Stimulated activated CD8-positive, alpha-beta memory T cell treated with anti-CD3 and anti-CD28 coated beads, Interleukin-7, amount 100 ng/mL, for 1 hour (primary cell): ENCODE data around the gene MEIKIN.

Experiments
- DNase-seq, 2 donors: peaks; one replicate each; pipeline ENCODE4 v3.0.0-alpha.2; 2020; ENCODE audit warnings: low read depth in 2 of 2

Gene MEIKIN

GRCh38 chr5:131945551-131946168, at the start of gene MEIKIN:
TSS of gene MEIKIN (minus strand) at chr5:131945663. CDS start at chr5:131945505, 158 bp downstream.
- no peak for DNase-seq

GRCh38 chr5:131994533-131995226, 49.2 kb upstream of the MEIKIN start:
- DNase-seq, result no peak

- DNase-seq, result no peak
These were observed 48.6 kb upstream of the MEIKIN start for GRCh38 chr5:131994090-131994489.

GRCh38 chr5:131993676-131994075, 48.2 kb upstream of the MEIKIN start:
- DNase-seq, result no peak

- DNase-seq, result no peak
These were observed 46.9 kb upstream of the MEIKIN start for GRCh38 chr5:131992370-131992769.

GRCh38 chr5:131991593-131992324, 46.3 kb upstream of the MEIKIN start:
- no peak for DNase-seq

GRCh38 chr5:131990716-131991115, 45.3 kb upstream of the MEIKIN start:
- no peak for DNase-seq

GRCh38 chr5:131988601-131989000, 43.1 kb upstream of the MEIKIN start:
- no peak for DNase-seq

- DNase-seq, result no peak
These were observed 41.8 kb upstream of the MEIKIN start for GRCh38 chr5:131987251-131987650.

- no peak for DNase-seq
These were observed 40.9 kb upstream of the MEIKIN start for GRCh38 chr5:131986161-131986912.

- no peak for DNase-seq
These were observed 39.6 kb upstream of the MEIKIN start for GRCh38 chr5:131984956-131985665.

GRCh38 chr5:131983244-131983771, 37.8 kb upstream of the MEIKIN start:
- DNase-seq, result no peak

- no peak for DNase-seq
These were observed 36.1 kb upstream of the MEIKIN start for GRCh38 chr5:131981516-131981915.

- DNase-seq, result no peak
These were observed 35.2 kb upstream of the MEIKIN start for GRCh38 chr5:131980696-131981095.

GRCh38 chr5:131979816-131980215, 34.4 kb upstream of the MEIKIN start:
- DNase-seq, result no peak

GRCh38 chr5:131977212-131977604, 31.7 kb upstream of the MEIKIN start:
- no peak for DNase-seq

GRCh38 chr5:131976414-131977211, 31.1 kb upstream of the MEIKIN start:
- DNase-seq, result no peak

GRCh38 chr5:131974956-131975726, 29.7 kb upstream of the MEIKIN start:
- DNase-seq, result no peak

GRCh38 chr5:131974622-131974955, 29.1 kb upstream of the MEIKIN start:
- no peak for DNase-seq

- DNase-seq, result no peak
These were observed 28.6 kb upstream of the MEIKIN start for GRCh38 chr5:131974016-131974415.
